Endodermal cell (in vitro differentiated cells): Measurements from ENCODE around the gene ADGB. TPM values are rescaled to one million over a fixed set of nuclear protein-coding genes. Genes with fewer than 3 reads are reported as not detected.

Experiments
- DNase-seq: peaks from one replicate; pipeline ENCODE4 v3.0.0-alpha.2; 2017
- H3K27ac ChIP-seq: 2 replicates; pipeline ENCODE4 v1.5.1; 2013; ENCODE audit warnings: mild to moderate bottlenecking, low read depth, low read length, moderate library complexity
- H3K27me3 ChIP-seq: 2 replicates; pipeline ENCODE4 v1.6.1; 2013; ENCODE audit warnings: mild to moderate bottlenecking, low read length, moderate library complexity; ENCODE audit not compliant: insufficient read depth, control insufficient read depth, poor library complexity, severe bottlenecking
- H3K36me3 ChIP-seq: 2 replicates; pipeline ENCODE4 v1.7.0; 2013; ENCODE audit warnings: mild to moderate bottlenecking, low read length, moderate library complexity; ENCODE audit not compliant: control insufficient read depth, insufficient read depth
- H3K4me1 ChIP-seq: one replicate; pipeline ENCODE4 v1.7.0; 2013; ENCODE audit warnings: low read length; ENCODE audit not compliant: control insufficient read depth, insufficient read depth
- H3K4me3 ChIP-seq: 2 replicates; pipeline ENCODE4 v1.5.1; 2013; ENCODE audit warnings: mild to moderate bottlenecking, low read length, moderate library complexity
- H3K9ac ChIP-seq: 2 replicates; pipeline ENCODE4 v1.6.1; 2013; ENCODE audit warnings: mild to moderate bottlenecking, low read length, moderate library complexity; ENCODE audit not compliant: poor library complexity, severe bottlenecking; ENCODE audit errors: extremely low read depth
- H3K9me3 ChIP-seq: 2 replicates; pipeline ENCODE4 v1.6.1; 2013; ENCODE audit warnings: mild to moderate bottlenecking, low read length, moderate library complexity; ENCODE audit not compliant: control insufficient read depth
- H3K27ac Mint-ChIP-seq: 2 replicates; pipeline ENCODE4 v1.8.0; 2020; ENCODE audit warnings: mixed read lengths
- H3K27me3 Mint-ChIP-seq: 2 replicates; pipeline ENCODE4 v1.8.0; 2021; ENCODE audit warnings: mild to moderate bottlenecking, mixed read lengths; ENCODE audit not compliant: insufficient read depth
- H3K36me3 Mint-ChIP-seq: 2 replicates; pipeline ENCODE4 v1.8.0; 2020; ENCODE audit warnings: low read depth, mixed read lengths
- H3K4me1 Mint-ChIP-seq: 2 replicates; pipeline ENCODE4 v1.8.0; 2020; ENCODE audit warnings: mixed read lengths
- H3K4me3 Mint-ChIP-seq: 2 replicates; pipeline ENCODE4 v1.8.0; 2020; ENCODE audit warnings: mild to moderate bottlenecking, moderate library complexity, mixed read lengths
- H3K9me3 Mint-ChIP-seq: 2 replicates; pipeline ENCODE4 v1.8.0; 2020; ENCODE audit warnings: mild to moderate bottlenecking, mixed read lengths
- CTCF ChIP-seq: fragments of 200-600 bp; sonication (generic); conservative IDR thresholded peaks from 2 replicates; pipeline ENCODE4 v1.5.0; 2021; ENCODE audit warnings: antibody characterized with exemption, mild to moderate bottlenecking
- WGBS, 2 experiments: methylation state at CpG; one replicate each; pipeline versions ENCODE4 v1.1.5 to v1.1.7; 2013; ENCODE audit warnings: missing lambda C conversion rate in 2 of 2, mixed read lengths in 1 of 2; ENCODE audit not compliant: insufficient coverage in 1 of 2, insufficient read length in 1 of 2; 5-methylcytosine and 5-hydroxymethylcytosine counted together
- total RNA-seq, 2 donors: library from RNA; stranded (reverse); fragmentation: NEBNext Ultra II Directional in 1 of 2; extraction: Animal tissue kit (Norgen Biotek cat#: 25700) in 1 of 2; gene quantifications; 2 replicates in 1 of 2; 3 replicates in 1 of 2; pipeline ENCODE4 v1.2.1, GENCODE V29; 2021

ADGB gene
- total RNA-seq, 2 donors from 2014 or later, result 0.37 to 1.3 TPM

GRCh38 chr6:146590492-146590891 lies 8.3 kb upstream of the ADGB start:
- no peak for TF ChIP-seq CTCF
- Mint-ChIP-seq H3K27me3 (peaks cover 8% of the 10 kb centered on the region), H3K36me3 (no peaks in the 10 kb centered on the region), H3K4me1 (no peaks in the 10 kb centered on the region), H3K27ac (no peak overlapping the region), H3K4me3 (no peak overlapping the region), H3K9me3 (no peaks in the 10 kb centered on the region)
- H3K9me3 ChIP-seq, result no peaks in the 10 kb centered on the region
- no peak for DNase-seq
- no peak overlapping the region for H3K4me3 ChIP-seq
- H3K27ac ChIP-seq, result no peak overlapping the region
- WGBS, 2 experiments, result 90 to 100% methylated on average over 1 of the region's 1 CpG
- H3K36me3 ChIP-seq, result no peaks in the 10 kb centered on the region
- no peak overlapping the region for H3K9ac ChIP-seq
- no peaks in the 10 kb centered on the region for H3K4me1 ChIP-seq
- no peaks in the 10 kb centered on the region for H3K27me3 ChIP-seq

DNA sequence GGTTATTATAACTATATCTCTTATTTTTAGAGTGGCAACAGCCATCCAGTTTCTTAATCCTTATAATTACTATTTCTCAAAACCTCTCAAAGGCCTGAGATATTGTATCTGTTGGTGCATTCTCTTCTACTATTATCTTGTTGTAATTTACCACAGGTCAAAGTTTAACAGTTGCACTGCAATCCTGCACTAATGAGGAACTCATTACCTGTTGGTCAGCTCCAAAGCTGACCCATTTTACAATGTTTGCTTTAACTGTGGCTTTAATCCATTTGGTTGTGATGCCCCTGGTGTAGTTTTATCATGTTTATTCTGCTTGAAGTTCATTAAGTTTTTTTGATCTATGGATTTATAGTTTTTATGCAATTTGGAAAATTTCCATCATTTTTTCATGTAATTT lies 6.3 kb upstream of the ADGB start:
- H3K27ac ChIP-seq, result no peak overlapping the region
- DNase-seq, result no peak
- H3K27me3 ChIP-seq, result no peaks in the 10 kb centered on the region
- Mint-ChIP-seq H3K9me3 (no peaks in the 10 kb centered on the region), H3K4me3 (no peak overlapping the region), H3K4me1 (no peaks in the 10 kb centered on the region), H3K27me3 (peaks cover 8% of the 10 kb centered on the region), H3K36me3 (no peaks in the 10 kb centered on the region), H3K27ac (no peak overlapping the region)
- H3K4me3 ChIP-seq, result no peak overlapping the region
- TF ChIP-seq CTCF, result no peak
- H3K4me1 ChIP-seq, result no peaks in the 10 kb centered on the region
- no peaks in the 10 kb centered on the region for H3K9me3 ChIP-seq
- H3K36me3 ChIP-seq, result no peaks in the 10 kb centered on the region
- no peak overlapping the region for H3K9ac ChIP-seq

GRCh38 chr6:146593986-146594385 lies 4.8 kb upstream of the ADGB start:
- no peaks in the 10 kb centered on the region for H3K4me1 ChIP-seq
- TF ChIP-seq CTCF, result no peak
- H3K27ac Mint-ChIP-seq, result no peak overlapping the region
- H3K27me3 Mint-ChIP-seq, result peaks cover 10% of the 10 kb centered on the region
- no peak overlapping the region for H3K4me3 Mint-ChIP-seq
- no peak overlapping the region for H3K27ac ChIP-seq
- no peaks in the 10 kb centered on the region for H3K36me3 ChIP-seq
- H3K9me3 ChIP-seq, result no peaks in the 10 kb centered on the region
- no peaks in the 10 kb centered on the region for H3K36me3 Mint-ChIP-seq
- H3K4me1 Mint-ChIP-seq, result no peaks in the 10 kb centered on the region
- 94 to 95% methylated on average over 2 of the region's 2 CpGs for WGBS, 2 experiments
- no peak overlapping the region for H3K9ac ChIP-seq
- H3K4me3 ChIP-seq, result no peak overlapping the region
- no peak for DNase-seq
- H3K9me3 Mint-ChIP-seq, result no peaks in the 10 kb centered on the region
- no peaks in the 10 kb centered on the region for H3K27me3 ChIP-seq
